Hematopoietic multipotent progenitor cell treated with erythropoietin and hydrocortisone succinate and interleukin-3 and kit ligand, for 6 days (in vitro differentiated cells): ENCODE results near the gene LFNG.
"Not testable (repeated sequence)": the region's sequence is repeated elsewhere in the genome, so short reads cannot be mapped to it uniquely, and the experiment has no call there.

Source experiments
- DNase-seq: peaks from one replicate; pipeline ENCODE4 v3.0.0-alpha.2; 2015

LFNG gene

DNA sequence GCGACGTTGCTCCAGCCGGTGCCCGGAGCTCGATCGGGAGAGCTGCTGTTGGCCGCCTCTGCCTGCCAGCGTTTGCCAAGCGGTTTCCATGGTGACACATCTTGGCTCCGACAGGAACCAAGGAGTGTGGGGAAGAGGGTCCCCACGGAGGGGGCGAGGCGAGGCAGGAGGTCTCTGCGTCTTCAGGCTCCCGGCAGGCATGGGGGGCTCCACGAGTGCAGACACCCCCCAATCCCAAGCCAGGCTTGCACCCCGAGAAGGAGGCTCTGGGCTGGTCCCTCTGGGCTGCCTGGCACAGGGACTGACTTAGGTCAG is 12.2 kb downstream of the LFNG start:
- not testable (repeated sequence) for DNase-seq

DNA sequence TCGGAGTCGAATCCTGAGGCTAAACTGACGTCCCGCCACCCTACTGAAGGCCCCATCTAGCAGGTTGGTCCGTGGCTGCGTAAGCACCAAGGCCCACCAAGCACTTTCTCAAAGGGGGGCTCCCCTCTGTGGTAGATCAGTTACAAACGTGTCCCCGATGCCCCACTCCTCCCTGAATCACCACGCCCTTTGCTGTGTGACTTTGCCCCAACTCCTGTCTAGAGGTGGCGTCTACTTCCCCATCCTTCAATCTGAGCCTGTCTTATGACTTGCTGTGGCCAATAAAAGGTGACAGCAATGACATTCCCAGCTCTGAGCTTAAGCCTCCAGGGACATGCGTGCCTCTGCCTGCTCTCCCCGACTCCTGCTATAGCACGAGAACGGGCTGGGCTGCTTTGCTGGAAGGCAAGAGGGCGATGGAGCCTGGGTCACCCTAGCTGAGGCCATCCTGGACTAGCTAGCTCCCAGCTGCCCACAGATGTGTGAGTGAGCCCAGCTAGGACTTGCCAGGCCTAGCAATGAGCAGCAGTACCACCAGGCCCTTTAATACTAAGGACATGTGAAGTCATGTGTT is 12.7 kb downstream of the LFNG start:
- not testable (repeated sequence) for DNase-seq

DNA sequence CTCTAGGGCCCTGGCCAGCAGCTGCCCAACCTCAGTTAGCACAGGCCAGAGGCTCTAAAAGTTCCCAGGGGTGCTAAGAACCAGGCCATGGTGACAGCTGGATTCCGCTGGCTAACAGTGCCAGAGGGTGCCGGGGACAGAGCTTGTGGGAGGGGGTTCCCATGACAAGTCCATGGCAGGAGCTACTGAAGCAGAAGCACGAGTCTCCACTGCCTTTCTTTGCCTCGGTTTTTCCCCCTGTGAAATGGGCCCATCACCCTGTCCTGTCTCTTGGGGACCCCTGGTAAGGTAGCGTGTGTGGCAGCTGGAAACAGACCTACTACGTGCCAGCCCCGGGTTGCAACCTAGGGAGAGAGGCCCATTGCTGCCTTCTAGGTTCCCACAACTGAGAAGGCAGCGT is 13.2 kb downstream of the LFNG start:
- DNase-seq, result not testable (repeated sequence)

DNA sequence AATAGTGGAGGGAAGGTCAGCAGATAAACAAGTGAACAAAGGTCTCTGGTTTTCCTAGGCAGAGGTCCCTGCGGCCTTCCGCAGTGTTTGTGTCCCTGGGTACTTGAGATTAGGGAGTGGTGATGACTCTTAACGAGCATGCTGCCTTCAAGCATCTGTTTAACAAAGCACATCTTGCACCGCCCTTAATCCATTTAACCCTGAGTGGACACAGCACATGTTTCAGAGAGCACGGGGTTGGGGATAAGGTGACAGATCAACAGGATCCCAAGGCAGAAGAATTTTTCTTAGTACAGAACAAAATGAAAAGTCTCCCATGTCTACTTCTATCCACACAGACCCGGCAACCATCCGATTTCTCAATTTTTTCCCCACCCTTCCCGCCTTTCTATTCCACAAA is 14.0 kb downstream of the LFNG start:
- DNase-seq, result not testable (repeated sequence)

DNA sequence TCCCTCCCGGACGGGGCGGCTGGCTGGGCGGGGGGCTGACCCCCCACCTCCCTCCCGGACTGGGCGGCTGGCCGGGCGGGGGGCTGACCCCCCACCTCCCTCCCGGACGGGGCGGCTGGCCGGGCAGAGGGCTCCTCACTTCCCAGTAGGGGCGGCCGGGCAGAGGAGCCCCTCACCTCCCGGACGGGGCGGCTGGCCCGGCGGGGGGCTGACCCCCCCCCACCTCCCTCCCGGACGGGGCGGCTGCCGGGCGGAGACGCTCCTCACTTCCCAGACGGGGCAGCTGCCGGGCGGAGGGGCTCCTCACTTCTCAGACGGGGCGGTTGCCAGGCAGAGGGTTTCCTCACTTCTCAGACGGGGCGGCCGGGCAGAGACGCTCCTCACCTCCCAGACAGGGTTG is 14.6 kb downstream of the LFNG start:
- DNase-seq, result not testable (repeated sequence)

DNA sequence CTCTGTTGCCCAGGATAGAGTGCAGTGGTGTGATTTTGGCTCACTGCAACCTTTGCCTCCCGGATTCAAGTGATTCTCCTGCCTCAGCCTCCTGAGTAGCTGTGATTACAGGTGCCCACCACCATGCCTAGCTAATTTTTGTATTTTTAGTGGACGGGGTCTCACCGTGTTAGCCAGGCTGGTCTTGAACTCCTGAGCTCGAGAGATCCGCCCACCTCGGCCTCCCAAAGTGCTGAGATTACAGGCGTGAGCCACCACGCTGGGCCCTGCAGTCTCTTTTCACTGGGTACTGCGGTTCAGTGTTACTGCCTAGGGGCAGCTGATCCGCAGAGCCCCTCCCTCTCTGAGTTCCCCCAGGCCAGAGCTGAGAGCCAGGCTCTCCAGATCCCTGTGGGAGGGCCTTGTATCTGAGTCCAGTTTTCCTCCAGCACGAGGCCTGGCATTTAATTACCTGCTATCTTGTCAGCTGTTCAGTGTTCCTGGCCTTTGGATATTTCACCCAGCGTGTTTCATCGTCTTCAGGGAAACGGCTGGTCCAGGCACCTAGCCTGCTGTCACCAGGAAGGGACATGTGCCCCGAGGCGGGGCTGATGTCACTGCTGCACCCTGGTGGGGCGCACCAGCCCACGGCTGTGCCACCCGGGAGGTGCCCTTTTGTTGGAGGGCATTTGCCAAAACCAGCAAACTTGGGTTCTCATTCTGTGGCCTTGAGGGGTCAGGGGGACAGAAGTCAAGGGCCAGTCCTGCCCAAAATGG is 16.5 kb downstream of the LFNG start:
- DNase-seq, result not testable (repeated sequence)

DNA sequence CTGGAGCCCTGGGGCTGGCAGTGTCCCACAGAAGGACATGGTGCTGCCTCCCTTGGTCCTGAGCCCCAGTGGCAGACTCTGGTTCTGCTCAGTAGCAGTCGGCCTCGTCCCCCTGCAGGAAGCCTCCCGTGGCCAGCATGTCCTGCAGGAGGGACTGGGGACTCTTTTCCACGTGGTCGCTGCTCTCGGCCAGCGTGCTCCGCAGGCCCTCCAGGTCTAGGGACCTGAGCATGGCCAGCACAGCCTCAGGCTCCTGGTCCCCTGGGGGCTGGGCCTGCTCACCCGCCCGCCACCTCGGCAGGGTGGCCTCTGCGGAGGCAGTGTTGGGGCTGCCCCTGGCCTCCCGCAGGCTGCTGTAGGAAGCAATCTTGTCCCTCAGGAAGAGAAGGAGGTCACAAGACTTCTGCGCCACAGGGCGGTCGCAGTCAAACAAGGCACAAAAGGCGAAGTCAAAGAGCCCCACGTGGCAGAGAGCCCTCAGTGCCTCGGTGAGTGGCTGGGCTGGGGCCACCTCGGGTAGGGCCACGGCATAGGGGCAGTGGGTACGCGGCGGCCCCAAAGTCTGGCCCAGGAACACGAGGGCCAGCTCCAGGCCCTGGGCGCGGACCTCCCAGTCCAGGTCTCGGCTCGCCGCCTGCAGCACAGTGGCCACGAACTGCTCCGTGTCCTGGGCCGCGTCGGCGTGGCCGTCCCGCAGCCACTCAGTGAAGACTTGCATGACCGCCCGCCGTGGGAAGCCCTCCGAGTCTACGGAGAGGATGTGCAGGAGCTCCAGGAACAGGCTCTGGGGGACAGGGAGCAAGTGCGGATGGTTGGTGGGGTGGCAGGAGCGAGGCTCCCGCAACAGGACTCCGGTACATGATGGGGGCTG is 18.6 kb downstream of the LFNG start:
- no peak for DNase-seq

DNA sequence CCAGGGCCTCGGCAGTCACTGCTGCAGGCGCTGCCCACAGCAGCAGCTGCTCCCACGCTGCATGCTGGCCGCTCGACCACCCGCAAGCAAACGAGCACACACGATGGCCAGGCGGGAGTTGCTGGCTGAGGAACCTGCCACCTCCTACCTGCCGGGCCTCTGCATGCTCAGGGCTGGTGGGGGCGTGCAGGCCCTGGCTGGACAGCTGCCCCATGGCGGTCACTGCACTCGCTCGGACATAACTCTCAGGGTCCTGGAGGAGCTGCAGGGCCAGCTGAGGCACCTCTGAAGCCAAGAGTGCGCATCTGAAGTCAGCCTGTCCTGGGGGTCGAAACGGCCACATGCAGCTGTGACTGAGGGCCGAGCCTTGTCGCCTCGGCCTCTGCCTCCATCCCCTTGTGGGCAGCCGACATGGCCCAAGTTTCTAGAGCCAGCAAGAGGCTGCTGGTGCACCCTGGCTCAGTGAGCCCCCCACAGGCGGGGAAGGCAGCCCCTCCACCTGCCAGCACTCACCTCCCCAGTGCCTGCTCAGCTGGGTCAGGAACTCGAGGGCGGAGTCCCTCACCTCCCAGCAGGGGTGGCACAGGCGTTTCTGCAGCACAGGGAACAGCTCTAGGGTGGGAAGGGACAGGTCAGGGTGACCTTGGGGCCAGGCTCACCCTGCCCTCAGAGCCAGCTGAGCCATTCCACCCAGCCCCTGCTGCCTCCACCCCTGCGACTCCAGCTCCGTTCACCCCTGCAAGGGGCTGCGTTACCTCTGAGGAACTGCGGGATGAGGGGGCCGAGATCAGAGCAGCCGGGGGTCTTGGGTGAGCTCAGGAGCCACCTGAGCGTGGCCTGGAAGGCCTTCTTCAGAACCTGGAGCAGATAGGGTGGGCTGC is 19.7 kb downstream of the LFNG start:
- no peak for DNase-seq

DNA sequence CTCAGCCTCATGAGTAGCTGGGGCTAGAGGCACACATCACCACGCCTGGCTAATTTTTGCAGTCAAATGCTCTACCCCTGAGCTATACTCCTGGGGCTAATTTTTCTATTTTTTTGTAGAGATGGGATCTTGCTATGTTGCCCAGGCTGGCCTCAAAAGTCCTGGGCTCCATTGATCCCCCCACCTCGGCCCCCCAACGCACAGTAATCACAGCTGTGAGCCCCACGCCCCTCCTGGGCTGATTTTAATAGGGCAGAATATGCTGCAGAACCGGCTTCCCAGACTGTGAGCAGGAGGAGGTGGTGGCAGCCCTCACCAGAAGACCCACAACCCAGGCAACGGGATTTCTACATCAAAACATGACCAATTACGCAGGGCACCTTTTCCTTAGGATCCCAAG is 20.6 kb downstream of the LFNG start:
- no peak for DNase-seq

DNA sequence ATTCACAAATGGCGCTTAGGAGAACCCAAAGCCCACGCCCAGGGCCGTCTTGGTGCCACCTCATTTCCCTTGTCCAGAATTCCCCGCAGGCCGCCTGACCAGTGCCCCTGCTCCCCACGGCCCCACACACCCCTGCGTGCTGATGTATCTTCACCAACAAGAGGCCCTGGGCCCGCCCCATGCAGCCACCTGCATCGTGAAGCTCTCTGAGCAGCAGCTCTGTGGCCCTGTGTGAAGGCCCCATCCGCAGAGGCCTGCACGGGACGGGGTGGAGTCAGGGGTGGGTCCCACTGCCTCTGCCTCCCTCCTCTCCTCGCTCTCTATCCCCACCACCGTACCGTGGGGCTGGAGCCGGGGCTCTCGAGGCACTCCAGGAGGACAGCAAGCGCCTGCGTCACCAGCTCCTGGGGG is 21.1 kb downstream of the LFNG start:
- no peak for DNase-seq

DNA sequence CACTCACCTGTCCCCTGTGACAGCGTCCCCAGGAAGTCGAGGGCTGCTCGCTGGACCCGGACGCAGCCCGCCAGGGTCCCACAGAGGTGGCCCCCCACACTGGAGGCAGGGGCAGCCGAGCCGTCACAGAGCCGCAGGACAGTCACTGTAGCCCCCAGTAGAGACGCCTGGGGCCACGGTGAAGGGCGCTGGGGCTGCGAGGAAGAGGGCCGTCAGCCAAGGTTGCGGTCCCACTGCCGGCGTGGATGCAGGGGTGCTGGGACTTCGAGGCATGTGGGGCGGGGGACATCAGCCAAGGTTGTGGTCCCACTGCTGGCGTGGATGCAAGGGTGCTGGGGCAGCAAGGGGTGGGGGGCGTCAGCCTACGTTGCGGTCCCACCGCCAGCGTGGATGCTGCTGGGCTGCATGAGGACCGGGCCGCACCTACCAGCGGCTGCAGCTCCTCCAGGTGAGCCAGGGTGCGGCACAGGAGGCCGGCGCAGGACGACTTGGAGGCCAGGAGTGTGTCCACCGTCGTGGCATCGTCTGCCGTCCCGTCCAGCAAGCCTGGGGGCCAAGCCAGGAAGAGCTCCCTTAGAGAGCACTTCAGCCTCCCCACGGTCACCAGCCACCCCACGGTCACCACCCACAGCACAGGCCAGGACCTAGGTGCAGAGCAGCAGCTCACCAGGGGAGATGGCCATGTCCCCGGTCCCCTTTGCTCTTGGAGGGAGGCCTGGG is 21.9 kb downstream of the LFNG start:
- no peak for DNase-seq

DNA sequence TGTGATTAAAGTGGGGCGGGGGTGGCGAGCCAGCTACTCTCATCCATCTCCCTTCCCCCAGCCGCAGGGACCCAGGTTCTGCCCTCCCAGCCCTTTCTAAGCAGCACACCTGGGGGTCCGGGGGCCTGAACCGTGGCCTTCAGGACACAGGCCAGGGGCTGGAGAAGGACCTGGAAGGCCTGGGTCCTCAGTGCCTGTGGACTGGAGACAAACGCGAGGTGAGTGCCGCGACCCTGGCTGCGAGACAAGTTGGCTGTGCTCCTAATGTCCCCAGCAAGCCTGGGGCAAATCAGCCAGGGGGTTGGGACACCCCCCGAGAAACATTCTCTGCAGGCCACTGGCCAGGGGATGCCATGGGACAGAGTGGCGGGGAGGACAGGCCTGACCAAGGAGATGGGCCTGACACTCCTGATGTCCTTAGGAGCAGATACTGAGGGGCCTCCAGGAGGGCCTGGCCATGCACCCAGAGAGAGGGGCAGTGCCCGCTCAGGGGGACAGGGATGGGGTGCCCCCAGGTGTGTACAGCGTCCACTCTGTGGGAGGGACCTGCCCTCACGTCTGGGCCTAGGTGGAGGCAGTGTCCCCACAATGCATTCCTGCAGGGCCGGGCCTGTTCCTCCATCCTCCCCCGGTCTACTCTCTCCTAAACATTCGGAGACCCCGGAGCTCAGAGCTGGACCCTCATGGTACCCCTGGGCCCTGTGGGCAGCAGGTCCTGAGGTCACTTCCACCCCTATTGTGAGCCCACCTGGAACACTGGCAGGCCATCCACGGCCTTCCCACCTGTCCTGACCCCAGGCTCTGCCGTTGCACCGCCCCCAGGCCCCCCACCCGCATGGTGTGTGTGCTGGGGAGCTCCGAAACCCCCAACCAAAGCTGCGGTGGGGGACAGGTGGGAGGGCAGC is 22.7 kb downstream of the LFNG start:
- DNase-seq, result no peak

DNA sequence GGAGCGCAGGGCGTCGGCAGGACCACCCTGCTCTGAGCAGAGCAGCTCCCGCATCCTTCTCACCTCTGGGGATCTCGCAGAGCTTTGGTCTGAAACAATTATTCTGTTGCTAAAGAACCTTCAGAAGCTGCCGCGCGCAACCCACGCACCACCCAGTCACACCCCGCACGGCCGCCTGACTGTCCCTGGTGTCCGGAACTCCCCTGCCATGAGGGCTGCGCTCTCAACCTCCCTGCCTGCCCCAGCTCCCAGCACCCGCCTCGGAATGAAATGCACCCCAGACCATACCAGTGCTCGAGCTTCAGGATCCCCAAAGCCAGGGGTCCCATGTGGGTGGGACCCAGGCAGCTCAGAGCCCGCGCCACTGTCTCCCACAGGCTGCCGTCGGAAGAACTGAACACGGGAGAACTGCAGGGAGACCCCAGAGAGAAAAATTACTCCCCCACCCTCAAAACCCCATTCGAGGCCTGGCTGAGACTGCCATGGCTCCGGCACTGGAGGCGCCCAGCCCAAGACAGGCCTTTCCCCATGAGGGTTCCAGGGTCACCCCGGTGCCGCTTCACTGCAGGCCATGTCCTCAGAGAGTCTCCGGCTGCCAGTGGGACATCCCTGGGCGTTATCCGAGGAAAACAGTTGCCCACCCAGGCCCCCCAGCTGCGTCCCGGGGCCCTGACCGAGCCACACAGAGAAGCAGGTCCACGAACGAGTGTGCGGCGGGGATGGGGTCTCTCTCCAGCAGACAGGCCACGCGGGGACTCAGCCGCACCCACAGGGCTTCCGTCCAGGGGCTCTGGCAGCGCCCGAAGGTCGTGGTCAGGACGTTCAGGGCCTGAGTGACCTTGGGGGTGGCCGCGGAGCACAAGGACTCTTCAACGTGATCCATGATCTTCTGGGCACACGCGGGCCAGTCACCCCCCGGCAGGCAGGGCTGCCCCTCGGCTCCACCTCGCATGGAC is 23.6 kb downstream of the LFNG start:
- no peak for DNase-seq

DNA sequence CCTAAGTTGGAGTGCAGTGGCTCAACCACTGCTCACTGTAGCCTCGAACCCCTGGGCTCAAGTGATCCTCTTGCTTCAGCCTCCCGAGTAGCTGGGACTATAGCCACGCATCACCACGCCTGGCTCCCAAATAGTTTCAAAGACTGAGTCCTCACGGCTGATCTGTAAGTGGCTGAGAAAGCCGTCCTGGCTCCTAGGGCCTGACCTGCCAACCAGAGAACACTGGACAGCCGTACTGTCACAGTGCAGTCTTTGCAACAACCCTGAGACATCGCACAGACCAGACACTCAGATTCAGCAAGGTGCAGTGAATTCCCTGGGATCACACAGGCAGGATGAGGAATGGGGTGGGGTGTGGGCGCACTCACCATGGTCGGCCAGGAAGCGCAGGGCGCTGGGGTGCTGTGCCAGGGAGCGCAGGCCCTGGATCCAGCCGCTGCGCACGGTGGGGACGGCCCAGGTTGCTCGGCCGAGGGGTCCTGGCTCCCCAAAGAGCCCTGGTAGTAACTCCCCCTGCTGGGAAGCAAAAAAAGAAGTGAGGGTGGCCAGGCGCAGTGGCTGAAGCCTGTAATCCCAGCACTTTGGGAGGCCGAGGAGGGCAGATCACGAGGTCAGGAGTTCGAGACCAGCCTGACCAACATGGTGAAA is 25.1 kb downstream of the LFNG start:
- no peak for DNase-seq

DNA sequence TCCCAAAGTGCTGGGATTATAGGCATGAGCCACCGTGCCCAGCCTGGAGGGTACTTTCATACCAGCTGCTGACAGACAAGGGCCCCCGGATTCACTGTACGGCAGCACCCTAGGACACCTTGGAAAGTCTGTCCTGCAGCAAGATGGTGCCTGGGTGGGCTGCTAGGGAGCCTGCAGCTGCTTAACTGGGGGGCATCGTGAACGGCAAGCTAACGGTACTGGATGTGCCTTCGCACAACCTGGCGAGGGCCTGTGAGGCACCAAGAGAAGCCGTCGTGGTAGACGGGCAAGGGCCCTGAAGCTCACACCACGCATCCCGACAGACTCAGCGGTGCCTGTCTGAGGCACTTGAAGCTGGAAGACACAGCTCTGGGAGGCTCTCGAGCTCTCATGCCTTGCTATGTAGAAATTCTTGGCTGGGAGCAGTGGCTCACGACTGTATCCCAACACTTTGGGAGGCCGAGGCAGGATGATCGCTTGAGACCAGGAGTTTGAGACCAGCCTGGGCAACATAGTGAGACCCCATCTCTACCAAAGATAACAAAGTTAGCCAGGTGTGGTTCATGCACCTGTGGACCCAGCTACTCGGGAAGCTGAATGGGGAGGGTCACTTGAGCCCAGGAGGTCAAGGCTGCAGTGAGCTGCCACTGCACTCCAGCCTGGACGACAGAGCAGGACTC is 26.3 kb downstream of the LFNG start:
- DNase-seq, result no peak

DNA sequence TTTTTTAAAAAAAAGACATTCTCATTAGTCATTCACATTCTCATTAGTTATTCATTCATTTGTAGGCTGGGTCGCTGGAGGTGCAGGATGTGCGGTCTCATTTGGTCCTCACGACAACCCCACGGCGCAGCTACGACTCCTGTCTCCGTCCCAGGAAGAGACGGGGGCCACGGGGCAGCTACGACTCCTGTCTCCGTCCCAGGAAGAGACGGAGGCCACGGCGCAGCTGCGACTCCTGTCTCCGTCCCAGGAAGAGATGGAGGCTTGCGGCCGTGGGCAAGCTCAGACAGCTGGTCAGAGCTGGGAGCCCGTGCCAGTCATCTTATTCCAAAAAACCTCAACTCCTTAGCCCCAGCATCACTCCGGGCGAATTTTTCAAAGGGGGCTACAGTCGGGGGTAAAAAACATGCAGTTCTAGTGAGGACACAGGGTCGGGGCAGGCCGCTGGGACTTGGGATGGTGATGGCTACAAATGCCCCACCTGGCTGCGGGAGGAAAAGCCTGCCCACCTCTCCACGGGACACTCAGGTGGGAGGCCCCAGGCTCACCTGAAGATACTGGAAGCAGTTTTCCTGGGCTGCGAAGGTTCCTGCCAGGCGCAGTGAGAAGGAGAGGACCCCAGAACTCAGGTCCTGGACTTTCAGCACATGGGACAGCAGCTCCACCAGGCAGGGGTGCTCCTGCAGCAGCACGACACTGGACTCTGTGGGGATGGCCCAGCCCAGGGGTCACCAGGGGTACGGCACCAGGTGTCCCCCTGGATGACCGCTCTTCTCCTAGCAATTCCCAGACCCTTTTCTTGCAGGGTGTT is 27.4 kb downstream of the LFNG start:
- no peak for DNase-seq

DNA sequence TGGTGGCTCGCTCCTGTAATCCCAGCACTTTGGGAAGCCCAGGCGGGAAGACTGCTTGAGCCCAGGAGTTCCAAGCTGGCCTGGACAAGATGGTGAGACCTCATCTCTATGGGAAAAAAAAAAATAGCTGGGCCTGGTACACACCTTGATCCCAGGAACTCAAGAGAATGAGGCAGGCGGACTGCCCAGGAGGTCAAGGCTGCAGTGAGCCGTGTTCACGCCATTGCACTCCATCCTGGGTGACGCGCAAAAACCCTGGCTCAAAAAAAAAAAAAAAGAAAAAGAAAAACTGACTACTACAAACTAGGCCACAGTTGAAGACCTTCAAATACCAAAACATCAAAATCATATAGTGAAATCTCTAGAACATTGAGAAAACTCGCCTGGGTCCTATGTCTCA is 31.8 kb downstream of the LFNG start:
- DNase-seq, result no peak

DNA sequence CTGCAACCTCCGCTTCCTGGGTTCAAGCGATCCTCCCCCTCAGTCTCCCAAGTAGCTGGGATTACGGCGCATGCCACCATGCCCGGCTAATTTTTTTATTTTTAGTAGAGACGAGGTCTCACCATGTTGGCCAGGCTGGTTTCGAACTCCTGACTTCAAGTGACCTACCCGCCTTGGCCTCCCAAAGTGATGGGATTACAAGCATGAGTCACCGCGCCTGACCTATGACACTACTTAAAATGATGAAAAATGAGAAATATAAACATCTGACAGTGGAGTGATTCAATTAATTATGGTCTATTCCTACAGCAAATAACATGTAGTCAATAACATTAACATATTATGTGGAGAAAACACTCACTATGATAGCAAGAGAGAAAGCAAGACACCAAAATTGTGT is 33.5 kb downstream of the LFNG start:
- DNase-seq, result no peak
